HUDEP-2 (cell line): Measurements from ENCODE around the gene NMT1.

ENCODE experiments used
- DNase-seq, 76 experiments: peaks; one replicate each; lab custom pipeline; 2025; ENCODE audit not compliant: unreplicated experiment in 76 of 76; lab: John Stamatoyannopoulos, UW

NMT1 gene

GRCh38 chr17:45149037-45149668 is 88.0 kb downstream of the NMT1 start:
- DNase-seq, result peak in 65 of 76 experiments; percentile 25 to 80 (median 62)

DNA sequence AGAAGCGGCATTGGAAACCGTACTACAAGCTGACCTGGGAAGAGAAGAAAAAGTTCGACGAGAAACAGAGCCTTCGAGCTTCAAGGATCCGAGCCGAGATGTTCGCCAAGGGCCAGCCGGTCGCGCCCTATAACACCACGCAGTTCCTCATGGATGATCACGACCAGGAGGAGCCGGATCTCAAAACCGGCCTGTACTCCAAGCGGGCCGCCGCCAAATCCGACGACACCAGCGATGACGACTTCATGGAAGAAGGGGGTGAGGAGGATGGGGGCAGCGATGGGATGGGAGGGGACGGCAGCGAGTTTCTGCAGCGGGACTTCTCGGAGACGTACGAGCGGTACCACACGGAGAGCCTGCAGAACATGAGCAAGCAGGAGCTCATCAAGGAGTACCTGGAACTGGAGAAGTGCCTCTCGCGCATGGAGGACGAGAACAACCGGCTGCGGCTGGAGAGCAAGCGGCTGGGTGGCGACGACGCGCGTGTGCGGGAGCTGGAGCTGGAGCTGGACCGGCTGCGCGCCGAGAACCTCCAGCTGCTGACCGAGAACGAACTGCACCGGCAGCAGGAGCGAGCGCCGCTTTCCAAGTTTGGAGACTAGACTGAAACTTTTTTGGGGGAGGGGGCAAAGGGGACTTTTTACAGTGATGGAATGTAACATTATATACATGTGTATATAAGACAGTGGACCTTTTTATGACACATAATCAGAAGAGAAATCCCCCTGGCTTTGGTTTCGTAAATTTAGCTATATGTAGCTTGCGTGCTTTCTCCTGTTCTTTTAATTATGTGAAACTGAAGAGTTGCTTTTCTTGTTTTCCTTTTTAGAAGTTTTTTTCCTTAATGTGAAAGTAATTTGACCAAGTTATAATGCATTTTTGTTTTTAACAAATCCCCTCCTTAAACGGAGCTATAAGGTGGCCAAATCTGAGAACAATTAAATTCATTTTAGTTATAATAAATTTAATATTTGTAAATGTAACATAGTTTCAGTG is 88.8 kb downstream of the NMT1 start:
- DNase-seq, result peak in 34 of 76 experiments; percentile 5 to 74 (median 41)

DNA sequence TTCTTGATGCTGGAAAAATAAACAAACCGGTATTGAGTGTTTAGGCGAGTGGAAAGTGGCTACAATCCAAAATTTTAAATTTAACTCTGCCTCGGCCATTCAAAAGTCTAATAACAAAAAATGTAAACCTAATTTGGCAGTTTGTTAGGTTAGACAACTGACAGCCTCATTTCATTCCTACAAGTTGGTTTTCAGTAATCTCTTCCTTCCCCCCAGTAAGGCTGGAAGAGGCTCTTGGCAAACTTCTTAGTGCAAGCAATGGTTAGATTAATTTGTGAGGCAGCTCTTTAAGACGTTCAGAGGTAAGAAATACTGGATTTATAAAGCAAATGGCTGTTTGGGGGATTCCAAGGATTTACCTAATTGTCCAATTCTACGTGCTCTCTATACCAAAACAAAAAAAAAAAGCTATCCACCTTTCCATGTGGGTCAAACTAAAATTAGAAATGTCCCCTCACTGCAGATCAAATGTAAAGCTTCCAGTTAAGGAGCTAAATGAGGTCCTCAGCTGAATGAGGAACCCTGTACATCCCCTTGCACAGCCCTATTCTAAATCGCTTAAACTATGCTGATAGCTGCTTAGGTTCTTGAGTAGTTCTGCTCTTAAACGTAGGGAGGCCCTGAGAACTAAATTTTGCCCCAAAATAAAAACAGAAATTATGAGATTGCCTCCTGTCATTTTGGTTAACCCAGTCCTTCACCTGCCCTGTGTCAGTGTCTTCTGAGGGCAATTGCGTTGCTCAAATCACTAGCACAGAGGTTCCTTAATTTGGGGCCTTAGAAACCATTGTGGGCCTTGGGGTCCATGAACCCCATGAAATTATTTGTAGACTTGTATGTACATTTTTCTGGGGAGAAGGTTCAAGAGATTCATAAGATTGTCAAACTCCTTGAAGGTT is 90.0 kb downstream of the NMT1 start:
- no peak for DNase-seq

DNA sequence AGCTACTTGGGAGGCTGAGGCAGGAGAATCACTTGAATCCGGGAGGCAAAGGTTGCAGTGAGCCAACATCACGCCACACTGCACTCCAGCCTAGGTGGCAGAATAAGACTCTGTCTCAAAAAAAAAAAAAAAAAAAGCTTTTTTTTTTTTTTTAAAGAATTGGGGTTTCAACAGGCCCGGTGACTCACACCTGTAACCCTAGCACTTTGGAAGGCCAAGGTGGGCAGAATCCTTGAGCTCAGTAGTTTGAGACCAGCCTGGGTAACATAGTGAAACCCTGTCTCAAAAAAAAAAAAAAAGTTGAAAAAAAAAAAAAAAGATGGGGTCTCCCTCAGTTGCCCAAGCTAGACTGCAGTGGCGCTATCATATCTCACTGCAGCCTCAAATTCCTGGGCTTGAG is 93.9 kb downstream of the NMT1 start:
- no peak for DNase-seq

DNA sequence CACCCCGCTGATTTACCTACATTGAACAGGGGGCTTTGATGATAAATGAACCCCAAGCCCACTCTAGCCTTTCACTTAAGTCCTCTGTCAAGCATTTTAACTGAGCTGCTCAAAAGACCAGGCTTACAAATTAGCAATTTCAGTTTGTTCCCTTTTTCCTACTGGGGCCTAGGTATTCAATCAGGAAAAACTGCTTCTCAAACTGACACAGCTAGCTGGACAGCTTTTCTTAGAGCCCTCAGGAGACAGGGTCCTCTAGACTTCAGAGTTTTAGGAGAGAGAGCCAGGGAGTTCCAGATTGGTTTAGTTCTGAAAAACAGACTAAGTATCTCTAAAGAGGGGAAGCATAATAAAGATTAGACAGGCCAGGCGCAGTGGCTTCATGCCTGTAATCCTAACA is 94.4 kb downstream of the NMT1 start:
- DNase-seq, result no peak

DNA sequence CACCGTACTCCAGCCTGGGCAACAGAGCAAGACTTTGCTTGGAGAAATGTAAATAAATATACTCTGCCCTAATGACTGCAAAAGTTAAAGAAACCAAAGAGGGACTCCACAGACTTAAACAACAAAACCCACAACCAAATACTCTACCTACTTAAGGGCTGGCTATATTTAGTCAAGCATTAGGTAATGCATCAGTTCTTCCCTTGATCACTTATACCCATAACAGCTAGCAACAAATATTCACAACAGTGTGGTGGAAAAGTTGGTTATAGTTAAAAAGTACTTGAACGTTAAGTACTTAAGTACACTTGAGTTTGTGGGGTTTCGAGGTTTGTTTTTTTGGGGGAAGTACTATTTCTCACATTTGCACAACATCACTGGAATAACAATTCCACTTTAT is 95.1 kb downstream of the NMT1 start:
- DNase-seq, result no peak
